ELF-1 (cell line): ENCODE results near the gene ATP1A2.
A peak's percentile ranks its signal among the peaks of the same experiment; 100 is the strongest.

Experiments used
- DNase-seq: peaks from one replicate; pipeline ENCODE4 v3.0.0-alpha.2; 2016; ENCODE audit warnings: low read depth, low spot score

Gene ATP1A2

GRCh38 chr1:160146107-160146506 is 30.5 kb downstream of the ATP1A2 start:
- no peak for DNase-seq

GRCh38 chr1:160148121-160148520 is 32.6 kb downstream of the ATP1A2 start:
- no peak for DNase-seq

GRCh38 chr1:160149233-160149632 is 33.7 kb downstream of the ATP1A2 start:
- DNase-seq: no peak

GRCh38 chr1:160149716-160150115 is 34.2 kb downstream of the ATP1A2 start:
- no peak for DNase-seq

- no peak for DNase-seq
Measured at GRCh38 chr1:160151303-160151702, 35.7 kb downstream of the ATP1A2 start, which contains the start of gene ATP1A4. ATP1A4 (plus strand) TSS chr1:160151603; CDS start chr1:160152041, 438 bp downstream.

GRCh38 chr1:160154790-160155189 is 39.2 kb downstream of the ATP1A2 start:
- no peak for DNase-seq

GRCh38 chr1:160156361-160156760 is 40.8 kb downstream of the ATP1A2 start:
- no peak for DNase-seq

- no peak for DNase-seq
Measured at GRCh38 chr1:160157174-160157573, 41.6 kb downstream of the ATP1A2 start.

- no peak for DNase-seq
Measured at GRCh38 chr1:160158031-160158430, 42.5 kb downstream of the ATP1A2 start.

GRCh38 chr1:160158534-160158933 is 43.0 kb downstream of the ATP1A2 start:
- no peak for DNase-seq

- no peak for DNase-seq
Measured at GRCh38 chr1:160159846-160160245, 44.3 kb downstream of the ATP1A2 start.

GRCh38 chr1:160161965-160162705 is 46.6 kb downstream of the ATP1A2 start:
- DNase-seq: peak; percentile 70

GRCh38 chr1:160162931-160163330 is 47.4 kb downstream of the ATP1A2 start:
- no peak for DNase-seq

- no peak for DNase-seq
Measured at GRCh38 chr1:160163615-160164014, 48.1 kb downstream of the ATP1A2 start.

GRCh38 chr1:160164121-160164520 is 48.6 kb downstream of the ATP1A2 start:
- no peak for DNase-seq

GRCh38 chr1:160166166-160166868 is 50.8 kb downstream of the ATP1A2 start:
- DNase-seq: no peak

- no peak for DNase-seq
Measured at GRCh38 chr1:160167056-160167455, 51.5 kb downstream of the ATP1A2 start.

GRCh38 chr1:160167580-160167979 is 52.0 kb downstream of the ATP1A2 start:
- DNase-seq: no peak

- no peak for DNase-seq
Measured at GRCh38 chr1:160168016-160168415, 52.5 kb downstream of the ATP1A2 start.

- peak; percentile 78 for DNase-seq
Measured at GRCh38 chr1:160168609-160169369, 53.2 kb downstream of the ATP1A2 start.

GRCh38 chr1:160169553-160170399 is 54.2 kb downstream of the ATP1A2 start:
- peak; percentile 90 for DNase-seq
